NCI-H526 (cell line): ENCODE results near the gene XKR3.
"Not testable (repeated sequence)": the region's sequence is repeated elsewhere in the genome, so short reads cannot be mapped to it uniquely, and the experiment has no call there.

Experiments used
- DNase-seq, 2 experiments: peaks; one replicate each; lab custom pipeline; 2025; lab: John Stamatoyannopoulos, UW

The XKR3 gene

GRCh38 chr22:16824716-16825687, at the start of gene XKR3:
Gene XKR3 (minus strand): TSS chr22:16825411. CDS start chr22:16808073, 17,338 bp downstream.
- DNase-seq, result no peak

GRCh38 chr22:16869640-16870039, 44.4 kb upstream of the XKR3 start:
- DNase-seq, result not testable (repeated sequence)

GRCh38 chr22:16866167-16866566, 41.0 kb upstream of the XKR3 start:
- DNase-seq, result no peak

GRCh38 chr22:16856851-16857250, 31.6 kb upstream of the XKR3 start:
- not testable (repeated sequence) for DNase-seq

GRCh38 chr22:16854631-16855030, 29.4 kb upstream of the XKR3 start:
- no peak for DNase-seq

GRCh38 chr22:16851268-16851996, 26.2 kb upstream of the XKR3 start:
- DNase-seq, result not testable (repeated sequence)

- DNase-seq, result no peak
Measured at GRCh38 chr22:16847271-16847670, 22.1 kb upstream of the XKR3 start.

GRCh38 chr22:16845881-16846280, 20.7 kb upstream of the XKR3 start:
- no peak for DNase-seq

GRCh38 chr22:16845465-16845864, 20.3 kb upstream of the XKR3 start:
- DNase-seq, result no peak

- DNase-seq, result peak in 1 of 2 experiments; percentile 2
Measured at GRCh38 chr22:16844529-16844928, 19.3 kb upstream of the XKR3 start.

GRCh38 chr22:16838073-16838472, 12.9 kb upstream of the XKR3 start:
- no peak for DNase-seq

GRCh38 chr22:16834971-16835370, 9.8 kb upstream of the XKR3 start:
- DNase-seq, result no peak

- no peak for DNase-seq
Measured at GRCh38 chr22:16831257-16831656, 6.0 kb upstream of the XKR3 start.

GRCh38 chr22:16829985-16830384, 4.8 kb upstream of the XKR3 start:
- no peak for DNase-seq

GRCh38 chr22:16828876-16829275, 3.7 kb upstream of the XKR3 start:
- DNase-seq, result no peak

- DNase-seq, result no peak
Measured at GRCh38 chr22:16827506-16827905, 2.3 kb upstream of the XKR3 start.

GRCh38 chr22:16819249-16819648, 6.0 kb downstream of the XKR3 start:
- DNase-seq, result no peak

- DNase-seq, result no peak
Measured at GRCh38 chr22:16818538-16818937, 6.7 kb downstream of the XKR3 start.

- no peak for DNase-seq
Measured at GRCh38 chr22:16815073-16815472, 10.1 kb downstream of the XKR3 start.

GRCh38 chr22:16810188-16810802, 14.9 kb downstream of the XKR3 start:
- no peak for DNase-seq

- DNase-seq, result no peak
Measured at GRCh38 chr22:16808744-16809143, 16.5 kb downstream of the XKR3 start.

- no peak for DNase-seq
Measured at GRCh38 chr22:16807109-16807508, 18.1 kb downstream of the XKR3 start.

- no peak for DNase-seq
Measured at GRCh38 chr22:16806401-16806800, 18.8 kb downstream of the XKR3 start.
